Neural cell (in vitro differentiated cells): ENCODE data around the gene GLRA1. TPM values are rescaled to one million over a fixed set of nuclear protein-coding genes. Genes with fewer than 3 reads are reported as not detected.

Source experiments
- H2AFZ ChIP-seq: fragments of 200-600, 300-800 bp; sonication (generic), shearing (Covaris generic); 2 replicates; pipeline ENCODE4 v1.6.0; 2014; ENCODE audit warnings: low read depth, mild to moderate bottlenecking, antibody characterized with exemption, low read length, moderate library complexity
- H3F3A ChIP-seq: fragments of 200-600 bp; shearing (Covaris generic); 2 replicates; pipeline ENCODE4 v1.6.1; 2016; ENCODE audit warnings: mild to moderate bottlenecking, moderate library complexity, mixed read lengths, antibody characterized with exemption, low read length; ENCODE audit not compliant: insufficient read depth, poor library complexity, severe bottlenecking
- H3K27ac ChIP-seq: fragments of 200-600, 300-800 bp; sonication (generic), shearing (Covaris generic); 2 replicates; pipeline ENCODE4 v1.5.1; 2014; ENCODE audit warnings: mild to moderate bottlenecking, low read length, moderate library complexity
- H3K27me3 ChIP-seq: fragments of 300-800, 200-600 bp; sonication (generic), shearing (Covaris generic); 2 replicates; pipeline ENCODE4 v1.6.0; 2014; ENCODE audit warnings: mild to moderate bottlenecking, low read depth, low read length, moderate library complexity; ENCODE audit not compliant: insufficient read depth
- H3K36me3 ChIP-seq: fragments of 300-800, 200-600 bp; sonication (generic), shearing (Covaris generic); 2 replicates; pipeline ENCODE4 v1.5.1; 2014; ENCODE audit warnings: mild to moderate bottlenecking, antibody characterized with exemption, low read length, moderate library complexity; ENCODE audit not compliant: insufficient read depth
- H3K4me2 ChIP-seq: fragments of 300-800, 200-600 bp; sonication (generic), shearing (Covaris generic); 2 replicates; pipeline ENCODE4 v1.6.0; 2014; ENCODE audit warnings: mild to moderate bottlenecking, low read length
- H3K4me3 ChIP-seq: fragments of 300-800, 200-600 bp; sonication (generic), shearing (Covaris generic); 2 replicates; pipeline ENCODE4 v1.5.1; 2014; ENCODE audit warnings: mild to moderate bottlenecking, low read length, moderate library complexity
- H3K79me2 ChIP-seq: fragments of 200-600 bp; shearing (Covaris generic); replicated peaks from 2 replicates; pipeline ENCODE4 v1.6.0; 2014; ENCODE audit warnings: mild to moderate bottlenecking, low read length, moderate library complexity; ENCODE audit not compliant: insufficient read depth
- H3K9ac ChIP-seq: fragments of 300-800, 200-600 bp; sonication (generic), shearing (Covaris generic); 2 replicates; pipeline ENCODE4 v1.6.1; 2016; ENCODE audit warnings: mild to moderate bottlenecking, low read length, mixed read lengths
- H3K9me2 ChIP-seq: fragments of 200-600 bp; shearing (Covaris generic); 2 replicates; pipeline ENCODE4 v1.6.1; 2016; ENCODE audit warnings: mild to moderate bottlenecking, low read length, mixed read lengths; ENCODE audit not compliant: insufficient read depth
- H3K9me3 ChIP-seq: fragments of 200-600, 300-800 bp; sonication (generic), shearing (Covaris generic); 2 replicates; pipeline ENCODE4 v1.6.1; 2016; ENCODE audit warnings: mild to moderate bottlenecking, mixed run types, low read length, moderate library complexity, mixed read lengths
- H4K20me1 ChIP-seq: fragments of 200-600 bp; shearing (Covaris generic); 2 replicates; pipeline ENCODE4 v1.6.1; 2016; ENCODE audit warnings: mild to moderate bottlenecking, mixed run types; ENCODE audit not compliant: insufficient read depth
- CTCF ChIP-seq: fragments of 450-650 bp; IDR thresholded peaks from 2 replicates; pipeline ENCODE4 v1.5.1; 2014; ENCODE audit warnings: antibody characterized with exemption, mild to moderate bottlenecking, moderate library complexity; ENCODE audit not compliant: poor library complexity, severe bottlenecking
- EP300 ChIP-seq: fragments of 450-650 bp; conservative IDR thresholded peaks from 2 replicates; pipeline ENCODE4 v1.6.1; 2014; ENCODE audit warnings: antibody characterized with exemption, mild to moderate bottlenecking, moderate library complexity; ENCODE audit not compliant: poor library complexity, severe bottlenecking
- EZH2 ChIP-seq: fragments of 200-600, 300-800 bp; shearing (Covaris generic), sonication (generic); IDR thresholded peaks from 2 replicates; pipeline ENCODE4 v1.6.1; 2014; ENCODE audit warnings: antibody characterized with exemption, low read length, borderline replicate concordance, mild to moderate bottlenecking; ENCODE audit not compliant: insufficient read depth, poor library complexity, severe bottlenecking
- MXI1 ChIP-seq: fragments of 450-650 bp; conservative IDR thresholded peaks from 2 replicates; pipeline ENCODE4 v1.6.1; 2014; ENCODE audit warnings: antibody characterized with exemption, mild to moderate bottlenecking; ENCODE audit not compliant: poor library complexity, severe bottlenecking
- POLR2AphosphoS5 ChIP-seq: IDR thresholded peaks from 2 replicates; pipeline ENCODE4 v1.6.1; 2012
- RAD21 ChIP-seq: fragments of 450-650 bp; conservative IDR thresholded peaks from 2 replicates; pipeline ENCODE4 v1.6.1; 2014; ENCODE audit warnings: antibody characterized with exemption, mild to moderate bottlenecking, moderate library complexity
- REST ChIP-seq: IDR thresholded peaks from 2 replicates; pipeline ENCODE4 v1.6.1; 2012; ENCODE audit warnings: borderline replicate concordance
- SMC3 ChIP-seq: fragments of 450-650 bp; conservative IDR thresholded peaks from 2 replicates; pipeline ENCODE4 v1.6.1; 2014; ENCODE audit warnings: antibody characterized with exemption, mild to moderate bottlenecking, moderate library complexity; ENCODE audit not compliant: poor library complexity
- TAF1 ChIP-seq: IDR thresholded peaks from 2 replicates; pipeline ENCODE4 v1.6.1; 2012; ENCODE audit warnings: low read depth
- polyA plus RNA-seq: library from polyadenylated mRNA; depleted of rRNA; stranded (reverse); fragments of >200 nt; gene quantifications from 2 replicates; pipeline ENCODE4 v1.2.3, GENCODE V29; 2014

Gene GLRA1
- polyA plus RNA-seq, 1 donor from 2014 or later: not detected

- Histone ChIP-seq H3K36me3 (no peaks in the 10 kb centered on the region), H3K9me2 (no peaks in the 10 kb centered on the region), H3K9me3 (no peaks in the 10 kb centered on the region), H3K27ac (no peak overlapping the region), H3F3A (no peaks in the 10 kb centered on the region), H3K4me3 (no peak overlapping the region), H2AFZ (no peak overlapping the region), H4K20me1 (no peaks in the 10 kb centered on the region), H3K79me2 (no peaks in the 10 kb centered on the region), H3K9ac (no peak overlapping the region), H3K4me2 (no peak overlapping the region), H3K27me3 (no peaks in the 10 kb centered on the region)
- TF ChIP-seq SMC3: no peak
- no peak for TF ChIP-seq REST
Measured at GRCh38 chr5:151870820-151871219, 53.8 kb downstream of the GLRA1 start.

GRCh38 chr5:151870271-151870670 lies 54.4 kb downstream of the GLRA1 start:
- H3K9me3 ChIP-seq: no peaks in the 10 kb centered on the region
- no peak overlapping the region for H3K4me2 ChIP-seq
- no peak for TF ChIP-seq EZH2
- TF ChIP-seq MXI1: no peak
- no peak for TF ChIP-seq CTCF
- TF ChIP-seq POLR2AphosphoS5: no peak
- TF ChIP-seq RAD21: no peak
- no peaks in the 10 kb centered on the region for H3F3A ChIP-seq
- H3K4me3 ChIP-seq: no peak overlapping the region
- H3K27me3 ChIP-seq: no peaks in the 10 kb centered on the region
- no peaks in the 10 kb centered on the region for H3K36me3 ChIP-seq
- H3K9ac ChIP-seq: no peak overlapping the region
- H3K79me2 ChIP-seq: no peaks in the 10 kb centered on the region
- H2AFZ ChIP-seq: no peak overlapping the region
- no peaks in the 10 kb centered on the region for H3K9me2 ChIP-seq
- H4K20me1 ChIP-seq: no peaks in the 10 kb centered on the region
- H3K27ac ChIP-seq: no peak overlapping the region

GRCh38 chr5:151869843-151870242 lies 54.8 kb downstream of the GLRA1 start:
- no peaks in the 10 kb centered on the region for H3K79me2 ChIP-seq
- no peaks in the 10 kb centered on the region for H3K9me3 ChIP-seq
- no peaks in the 10 kb centered on the region for H3K36me3 ChIP-seq
- no peak overlapping the region for H2AFZ ChIP-seq
- H3K4me3 ChIP-seq: no peak overlapping the region
- no peaks in the 10 kb centered on the region for H3K9me2 ChIP-seq
- no peak overlapping the region for H3K9ac ChIP-seq
- TF ChIP-seq TAF1: no peak
- TF ChIP-seq RAD21: no peak
- TF ChIP-seq REST: no peak
- no peak for TF ChIP-seq CTCF
- no peak for TF ChIP-seq MXI1
- no peak for TF ChIP-seq EP300
- no peak for TF ChIP-seq POLR2AphosphoS5
- TF ChIP-seq EZH2: no peak
- TF ChIP-seq SMC3: no peak
- no peaks in the 10 kb centered on the region for H3K27me3 ChIP-seq
- no peaks in the 10 kb centered on the region for H4K20me1 ChIP-seq
- no peaks in the 10 kb centered on the region for H3F3A ChIP-seq
- H3K4me2 ChIP-seq: no peak overlapping the region
- no peak overlapping the region for H3K27ac ChIP-seq
